Measurements from ENCODE around the gene TOP3B.

Gene TOP3B

DNA sequence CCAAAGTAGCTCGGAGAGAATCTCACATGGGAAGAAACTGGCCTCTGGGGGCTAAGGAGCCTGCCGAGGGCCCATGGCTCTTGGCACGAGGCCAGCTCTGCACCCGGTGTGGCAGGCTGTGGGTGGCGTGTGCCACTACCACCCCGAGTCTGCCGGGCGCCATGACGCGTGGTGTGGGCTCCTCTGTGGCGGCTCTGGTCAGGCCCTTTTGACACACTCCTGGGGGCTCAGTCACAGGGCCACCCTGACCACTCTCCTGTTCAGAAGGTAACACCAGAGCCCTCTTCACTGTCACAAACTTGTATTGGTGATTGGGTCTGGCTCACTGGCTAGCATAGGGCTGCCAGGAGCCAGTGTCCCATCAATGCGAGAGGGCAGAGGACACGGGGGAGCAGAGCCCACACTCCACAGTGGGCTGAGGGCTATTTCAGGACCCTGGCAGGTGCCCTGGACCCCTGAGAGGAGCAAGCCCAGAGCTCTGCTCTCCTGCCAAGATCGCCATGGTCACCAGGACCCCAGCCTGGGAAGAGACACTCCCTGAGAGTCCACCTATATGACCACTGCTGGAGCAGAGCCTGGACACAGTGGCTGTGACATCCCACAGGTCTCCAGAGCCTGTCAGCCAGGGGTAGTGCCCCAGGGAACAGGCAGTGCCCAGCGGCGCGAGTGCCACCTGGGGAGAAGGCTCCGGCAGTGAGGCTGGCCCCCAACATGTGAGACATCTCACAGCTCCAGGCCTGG, 21.3 kb downstream of the TOP3B start:
- ATAC-seq = no peak

DNA sequence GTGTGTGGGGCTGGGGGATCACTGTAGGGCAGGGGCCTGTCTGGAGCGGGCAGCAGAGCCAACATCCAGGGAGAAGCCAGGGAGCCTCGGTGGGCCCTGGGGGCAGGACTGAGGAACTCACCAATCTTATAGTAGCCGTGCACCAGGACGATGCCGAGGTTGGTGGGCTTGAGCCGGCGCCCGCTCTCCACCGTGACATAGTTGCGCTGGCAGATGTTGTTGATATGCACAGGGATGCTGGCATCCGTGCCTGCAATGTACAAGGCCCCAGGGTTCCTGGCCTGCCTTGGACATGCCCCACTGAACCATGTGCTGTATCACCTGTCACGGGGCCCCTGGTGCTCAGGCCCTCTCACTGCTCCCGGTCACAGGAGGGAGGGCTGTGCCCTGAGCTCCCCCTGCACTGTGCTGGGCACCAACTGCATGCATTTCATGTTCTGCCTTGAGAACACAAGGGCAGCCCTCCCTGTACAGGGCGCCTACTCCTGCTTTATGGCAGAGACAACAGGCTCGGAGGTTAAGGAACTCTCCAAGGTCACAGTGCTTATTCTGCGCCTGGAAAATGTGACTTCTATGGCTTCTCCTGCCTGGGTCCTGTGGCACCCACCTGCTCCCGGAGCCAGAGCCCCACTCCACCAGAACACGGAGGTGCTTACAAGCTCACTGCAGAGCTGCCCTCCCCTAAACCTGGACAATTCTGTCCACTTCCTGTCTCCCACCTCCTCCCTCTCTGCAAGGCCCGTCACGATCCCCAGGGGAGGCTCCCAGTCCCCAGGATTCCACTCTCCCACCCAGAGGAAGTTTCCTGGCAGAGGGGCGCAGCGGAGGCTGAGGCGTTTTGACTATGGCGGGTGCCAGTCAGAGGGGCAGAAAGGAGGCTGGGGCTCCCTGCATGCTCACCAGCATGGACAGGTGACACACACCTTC, 22.1 kb downstream of the TOP3B start:
- ATAC-seq = no peak

DNA sequence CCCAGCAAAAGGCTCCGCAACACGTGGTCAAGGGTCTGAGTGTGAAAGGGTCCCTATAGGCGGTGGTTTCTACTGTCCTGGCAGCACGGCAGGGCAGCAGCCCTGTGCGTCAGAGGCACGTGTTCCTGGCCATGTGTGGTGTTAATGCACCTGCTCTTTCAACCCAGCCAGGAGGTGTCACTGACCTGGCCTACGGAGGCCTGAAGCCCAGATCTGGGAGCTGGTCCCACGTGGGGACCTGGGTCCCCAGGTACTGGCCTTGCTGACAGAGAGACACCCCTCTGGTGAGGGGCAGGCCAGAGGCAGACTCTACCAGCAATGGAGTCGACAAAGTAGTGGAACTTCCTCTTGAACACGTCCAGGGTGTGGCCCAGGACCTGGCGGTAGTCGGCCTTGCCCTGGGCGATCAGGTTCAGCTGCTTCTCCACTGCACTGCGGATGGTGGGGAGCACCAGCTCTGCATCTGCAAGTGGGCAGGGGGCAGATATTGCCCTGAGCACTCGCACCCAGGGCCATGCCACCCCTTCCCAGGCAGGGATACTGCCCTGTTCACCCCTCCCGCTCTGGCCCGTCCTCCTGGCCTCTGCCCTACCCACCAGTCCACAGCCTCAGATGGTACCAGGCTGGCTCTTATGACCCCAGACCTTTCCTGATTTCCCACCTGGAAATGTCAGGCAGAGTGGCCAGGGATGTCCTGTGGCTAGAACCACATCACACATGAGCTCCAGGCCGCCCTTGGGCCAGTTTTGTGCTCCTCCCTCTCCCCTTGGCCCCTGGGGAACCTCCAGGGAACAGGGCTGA, 23.1 kb downstream of the TOP3B start:
- no peak for ATAC-seq

DNA sequence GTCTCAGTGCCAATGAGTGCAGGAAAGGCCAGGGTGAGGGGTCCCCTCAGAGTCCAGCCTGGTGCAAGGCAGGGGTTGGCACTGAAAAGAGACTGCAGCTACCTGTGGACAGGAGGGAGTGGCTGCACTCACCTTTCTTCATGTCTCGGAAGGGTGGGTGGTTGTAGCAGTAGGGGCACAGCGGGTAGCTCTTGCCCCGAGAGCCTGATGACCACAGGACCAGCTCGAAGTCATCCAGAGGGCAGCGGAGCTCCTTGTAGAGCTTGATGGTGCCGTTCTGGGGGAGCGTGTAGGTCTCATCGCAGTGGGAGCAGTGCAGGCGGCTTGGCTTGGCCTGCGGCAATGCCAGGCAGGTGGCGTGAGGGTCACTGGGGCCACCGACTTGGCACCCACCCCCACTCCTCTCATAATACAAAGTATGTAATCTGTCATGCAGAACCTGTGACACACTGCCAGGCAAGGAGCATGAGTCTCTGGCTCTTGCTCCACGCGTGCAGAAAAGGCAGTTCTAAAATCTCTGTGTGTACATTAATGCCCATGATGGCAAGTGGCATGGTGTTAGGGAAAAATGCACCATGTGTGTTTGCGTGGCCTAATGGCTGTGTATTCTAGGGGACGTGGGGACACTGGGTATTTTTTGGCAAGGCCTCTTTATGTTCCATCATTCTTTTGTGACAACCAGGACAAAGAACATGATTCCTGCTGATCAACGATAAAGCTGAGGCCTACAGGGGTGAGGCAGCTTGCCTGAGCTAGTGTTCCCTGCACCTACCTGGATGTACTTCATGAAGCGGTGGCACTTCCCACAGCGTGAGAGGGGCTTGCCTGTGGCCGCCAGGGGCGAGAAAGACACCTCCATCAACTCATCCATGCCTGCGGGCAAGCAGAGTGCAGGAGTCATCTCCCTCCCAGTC, 24.0 kb downstream of the TOP3B start:
- ATAC-seq = no peak

DNA sequence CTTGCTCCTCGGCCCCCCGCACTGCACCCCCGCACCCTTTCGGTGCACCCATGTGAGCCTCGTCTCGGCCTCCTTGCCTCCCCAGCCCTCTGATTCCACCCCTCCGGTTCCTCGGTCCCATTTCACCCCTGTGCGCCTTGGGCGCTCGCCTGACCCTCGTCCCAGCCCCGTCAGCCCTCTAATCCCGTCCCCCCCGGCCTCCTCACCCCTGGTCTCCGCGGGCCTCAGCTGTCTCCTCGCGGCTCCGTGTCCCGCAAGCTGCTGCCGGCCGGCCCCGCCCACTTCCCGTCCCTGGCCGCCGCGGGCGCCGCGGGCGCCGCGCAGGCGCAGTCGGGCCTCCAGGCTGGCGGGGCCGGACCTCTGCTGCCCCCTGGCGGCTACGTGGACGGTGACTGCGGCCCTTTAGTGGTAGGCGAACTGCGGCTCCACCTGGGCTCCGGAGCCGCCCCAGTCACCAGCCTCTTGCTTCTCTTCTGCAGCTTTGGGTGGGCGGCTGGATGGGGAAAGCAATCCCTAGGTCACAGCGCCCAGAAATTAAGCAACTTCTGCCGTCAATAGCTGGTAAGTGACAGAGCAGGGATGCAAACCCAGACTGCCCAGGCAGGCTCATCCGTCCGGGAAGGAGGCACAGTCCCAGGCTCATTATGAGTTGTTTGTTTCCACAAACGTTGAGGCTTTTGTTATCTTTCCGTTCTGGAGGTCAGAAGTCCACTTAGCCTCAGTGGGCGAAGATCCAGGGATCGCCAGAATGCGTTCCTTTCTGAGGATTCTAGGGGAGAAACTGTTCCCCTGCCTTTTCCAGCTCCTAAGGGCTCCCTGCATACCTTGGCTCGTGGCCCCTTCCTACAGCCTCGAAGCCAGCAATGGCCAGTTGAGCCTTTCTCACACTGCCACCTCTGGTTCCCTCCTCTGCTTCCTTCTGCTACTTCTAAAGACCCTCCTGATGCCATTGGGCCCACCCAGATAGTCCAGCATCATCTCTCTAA, 29.7 kb downstream of the TOP3B start, which contains the start of gene PPM1F:
Gene PPM1F (minus strand): TSS at position 263 of the 986 bp plus-strand sequence. CDS start 6,800 bp downstream, outside the sequence.
- peak; percentile 86 for ATAC-seq

DNA sequence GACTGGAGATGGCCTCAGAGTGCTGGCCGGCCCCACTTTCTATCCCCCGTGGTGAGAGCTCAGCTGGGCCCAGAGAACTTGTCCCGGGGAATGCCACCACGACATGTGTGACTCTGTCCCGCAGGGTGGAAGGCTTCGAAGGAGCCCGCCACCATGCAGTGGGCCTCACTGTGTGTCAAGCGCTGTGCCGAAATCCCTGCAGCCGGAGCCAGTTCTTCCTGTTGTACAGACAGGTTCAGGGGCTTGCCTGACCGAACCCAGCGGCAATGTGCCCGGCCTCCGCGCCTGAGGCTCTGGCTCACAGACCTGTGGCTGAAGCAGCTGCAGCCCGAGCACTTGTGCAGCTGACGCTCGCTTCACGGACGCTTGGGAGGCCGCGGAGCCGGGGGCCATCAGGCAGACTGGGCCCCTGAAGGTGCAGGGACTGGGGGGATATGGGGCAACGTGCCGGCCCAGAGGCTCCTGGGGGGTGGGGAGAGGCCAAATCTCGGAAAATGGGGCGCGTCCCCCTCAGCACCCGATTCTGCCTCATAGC, 30.6 kb downstream of the TOP3B start:
- ATAC-seq = peak in 1 of 2 donors; percentile 4

DNA sequence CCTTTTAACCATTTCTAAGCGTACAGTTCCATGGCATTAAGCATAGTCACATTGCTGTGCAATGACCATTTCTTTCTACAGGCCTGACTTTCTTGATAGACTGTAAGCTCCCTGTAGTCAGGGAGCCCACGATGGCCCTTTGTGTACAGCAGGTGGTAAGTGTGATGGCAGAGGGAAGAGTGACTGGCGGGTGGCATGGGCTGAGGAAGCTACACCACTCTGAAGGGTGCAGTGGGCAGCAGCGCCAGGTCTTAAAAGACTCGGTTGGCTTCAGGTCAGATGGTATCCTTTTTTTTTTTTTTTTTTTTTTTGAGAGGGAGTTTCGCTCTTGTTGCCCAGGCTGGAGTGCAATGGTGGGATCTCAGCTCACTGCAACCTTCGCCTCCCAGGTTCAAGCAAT, 31.5 kb downstream of the TOP3B start:
- ATAC-seq = no peak

DNA sequence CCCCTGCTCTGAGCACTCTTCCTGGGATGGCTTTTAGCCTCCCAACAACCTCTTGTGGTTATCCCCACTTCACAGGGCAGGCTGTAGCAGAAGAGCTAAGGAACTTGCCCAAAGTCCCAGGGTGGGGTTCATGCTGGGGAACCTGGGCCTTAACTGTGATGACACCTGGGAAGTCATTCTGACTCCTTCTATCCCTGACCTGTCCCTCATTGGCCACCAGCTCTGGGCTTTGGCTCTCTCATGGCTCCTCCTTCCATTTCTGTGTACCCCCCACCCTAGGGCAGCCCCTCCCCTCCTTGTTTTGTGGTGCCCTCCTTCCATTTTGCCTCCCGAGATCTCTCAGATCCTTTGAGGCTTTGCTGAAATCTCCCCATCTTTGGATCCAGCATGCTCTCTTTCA, 32.6 kb downstream of the TOP3B start:
- no peak for ATAC-seq

DNA sequence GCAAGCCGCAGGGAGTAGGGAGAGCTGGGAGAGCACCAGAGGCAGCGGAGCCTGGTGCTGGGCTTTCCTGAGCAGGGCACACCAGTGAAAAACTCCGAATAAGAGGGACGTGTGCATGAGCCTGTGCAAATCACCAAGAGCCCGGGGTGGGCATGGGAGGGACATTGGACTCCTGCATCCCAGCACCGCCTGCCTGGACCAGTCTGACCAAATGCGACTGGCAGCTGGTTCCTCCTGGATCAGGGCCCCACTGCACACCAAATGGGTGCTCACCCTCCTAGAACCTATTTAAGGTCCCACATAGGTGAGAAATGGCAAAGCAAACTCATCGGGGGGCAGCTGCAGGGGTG, 33.0 kb downstream of the TOP3B start:
- ATAC-seq = no peak

DNA sequence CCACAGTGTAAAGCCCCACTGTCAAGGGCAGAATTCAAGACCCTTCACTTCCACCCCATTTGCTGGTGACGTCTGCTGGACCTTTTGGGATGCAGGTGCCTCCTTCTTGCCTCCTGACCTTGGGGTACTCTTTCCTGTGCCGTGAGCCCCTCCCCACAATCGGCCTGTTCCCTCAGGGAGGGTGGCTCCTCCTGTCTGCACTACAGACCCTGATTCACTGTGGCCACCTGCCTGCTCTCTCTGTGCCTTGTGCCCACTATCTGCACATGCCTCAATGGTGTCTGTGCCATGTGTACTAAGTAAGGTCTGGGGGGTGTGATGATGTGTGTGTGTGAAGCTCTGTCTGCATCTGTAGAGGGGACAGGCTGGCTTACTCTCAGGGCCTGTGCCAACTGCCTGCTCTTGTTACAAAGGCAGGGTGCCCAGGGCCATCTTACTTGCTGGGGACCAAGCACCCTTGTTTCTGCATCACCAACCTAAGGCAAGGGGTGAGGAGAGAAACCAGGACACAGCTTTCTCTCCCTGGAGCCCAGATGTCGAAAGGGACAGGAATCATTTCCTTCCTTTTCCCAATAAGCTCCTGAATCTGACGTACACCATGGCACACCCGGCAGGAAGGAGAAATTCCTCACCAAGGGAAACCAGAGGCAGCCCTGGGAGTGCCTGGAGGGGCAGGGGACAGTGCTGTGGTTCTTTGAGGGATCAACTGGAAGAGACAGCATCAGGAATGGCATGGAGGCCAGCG, 33.6 kb downstream of the TOP3B start:
- no peak for ATAC-seq

DNA sequence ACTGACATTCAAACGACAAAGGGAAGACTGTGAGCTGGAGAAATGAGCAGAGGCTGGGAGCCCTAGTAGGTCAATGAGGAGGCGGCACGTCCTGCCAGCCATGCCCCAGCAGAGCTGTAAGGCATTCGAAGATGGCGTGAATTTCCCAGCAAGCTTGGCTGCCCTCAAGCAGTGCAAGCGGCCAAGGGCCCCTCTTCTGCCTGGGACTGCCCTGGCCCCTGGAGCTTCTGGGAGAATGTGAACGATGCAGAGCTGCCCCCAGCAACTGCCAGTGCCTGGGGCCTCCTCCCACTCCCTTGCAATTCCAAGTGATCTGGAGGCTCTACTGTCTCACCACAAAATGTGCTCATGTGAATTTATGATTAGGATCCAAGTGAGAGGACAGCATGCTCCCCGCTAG, 34.2 kb downstream of the TOP3B start:
- no peak for ATAC-seq

DNA sequence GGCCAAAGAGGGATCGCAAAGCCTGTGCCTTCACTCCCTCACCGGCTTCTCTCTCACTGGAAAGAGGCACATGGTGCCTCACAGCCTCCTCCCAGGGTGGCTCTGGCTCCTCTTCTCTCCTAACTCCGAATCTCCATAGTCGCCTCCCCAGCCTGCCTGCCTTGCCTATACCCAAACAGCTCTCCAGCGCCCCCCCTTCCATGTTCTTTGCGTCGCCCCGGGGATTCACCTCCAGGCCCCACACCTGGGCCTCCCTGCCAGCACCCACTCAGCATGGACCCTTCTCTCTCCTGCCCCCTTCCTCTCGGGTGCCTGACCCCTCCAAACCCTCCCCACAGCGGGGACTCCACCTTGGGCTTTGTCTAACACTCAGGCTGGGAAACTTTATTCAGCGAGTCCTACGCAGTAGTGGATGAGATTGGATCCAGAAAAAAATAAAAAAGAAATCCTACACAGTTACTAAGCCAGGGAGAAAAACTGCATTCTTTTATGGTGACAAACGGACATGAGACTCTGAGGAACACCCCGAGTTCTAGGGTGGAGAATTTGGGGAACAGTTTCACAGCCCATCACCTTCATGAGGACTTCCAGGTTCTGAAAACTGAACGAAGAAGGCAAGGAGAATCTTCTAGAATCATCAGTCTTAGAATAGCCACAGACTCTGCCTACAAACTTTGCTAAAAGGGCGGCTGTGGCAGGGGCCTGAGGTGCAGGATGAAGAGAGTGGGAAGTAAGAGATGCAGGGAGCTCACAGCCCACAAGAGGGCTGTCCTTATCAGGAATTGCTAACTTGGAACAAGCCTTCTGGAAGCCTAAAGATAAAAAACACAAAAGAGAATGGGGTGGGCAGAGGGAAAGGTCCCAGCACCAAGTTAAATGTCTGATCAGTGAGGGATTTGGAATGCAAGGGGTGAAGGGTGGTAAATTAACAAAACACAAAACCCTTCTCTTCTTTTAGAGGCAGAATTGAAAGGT, 35.3 kb downstream of the TOP3B start:
- ATAC-seq = no peak

DNA sequence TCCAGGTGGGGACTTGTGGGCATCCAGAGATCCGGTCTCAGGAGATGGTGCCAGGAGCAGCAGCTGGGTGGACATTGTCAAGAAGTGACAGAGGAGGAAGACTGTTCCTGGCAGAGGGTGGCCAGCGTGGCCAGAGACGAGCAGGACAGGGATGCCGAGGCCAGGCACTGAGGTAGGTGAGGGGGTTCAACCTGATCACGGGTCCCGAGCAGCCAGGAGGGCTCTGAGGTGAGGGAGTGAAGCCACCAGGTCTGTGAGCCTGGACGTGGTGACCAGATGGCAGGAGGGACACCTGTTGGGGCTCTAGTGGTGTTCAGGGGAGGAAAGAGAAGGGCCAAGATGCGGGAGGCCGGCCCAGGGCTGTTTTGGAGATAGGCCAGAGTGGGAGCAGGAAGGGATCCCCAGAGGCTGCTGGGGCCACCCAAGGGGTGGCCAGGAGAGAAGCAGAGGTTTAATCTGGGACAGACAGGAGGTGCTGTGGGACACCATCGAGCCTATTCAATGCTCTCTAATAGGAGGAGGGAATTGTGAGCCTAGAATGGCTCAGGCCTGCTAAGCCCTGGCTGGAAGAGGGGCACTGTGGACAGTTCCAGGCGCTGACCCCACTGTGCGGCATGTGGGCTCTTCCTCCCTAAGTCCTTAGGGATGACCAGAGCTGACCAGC, 36.2 kb downstream of the TOP3B start:
- ATAC-seq = no peak

DNA sequence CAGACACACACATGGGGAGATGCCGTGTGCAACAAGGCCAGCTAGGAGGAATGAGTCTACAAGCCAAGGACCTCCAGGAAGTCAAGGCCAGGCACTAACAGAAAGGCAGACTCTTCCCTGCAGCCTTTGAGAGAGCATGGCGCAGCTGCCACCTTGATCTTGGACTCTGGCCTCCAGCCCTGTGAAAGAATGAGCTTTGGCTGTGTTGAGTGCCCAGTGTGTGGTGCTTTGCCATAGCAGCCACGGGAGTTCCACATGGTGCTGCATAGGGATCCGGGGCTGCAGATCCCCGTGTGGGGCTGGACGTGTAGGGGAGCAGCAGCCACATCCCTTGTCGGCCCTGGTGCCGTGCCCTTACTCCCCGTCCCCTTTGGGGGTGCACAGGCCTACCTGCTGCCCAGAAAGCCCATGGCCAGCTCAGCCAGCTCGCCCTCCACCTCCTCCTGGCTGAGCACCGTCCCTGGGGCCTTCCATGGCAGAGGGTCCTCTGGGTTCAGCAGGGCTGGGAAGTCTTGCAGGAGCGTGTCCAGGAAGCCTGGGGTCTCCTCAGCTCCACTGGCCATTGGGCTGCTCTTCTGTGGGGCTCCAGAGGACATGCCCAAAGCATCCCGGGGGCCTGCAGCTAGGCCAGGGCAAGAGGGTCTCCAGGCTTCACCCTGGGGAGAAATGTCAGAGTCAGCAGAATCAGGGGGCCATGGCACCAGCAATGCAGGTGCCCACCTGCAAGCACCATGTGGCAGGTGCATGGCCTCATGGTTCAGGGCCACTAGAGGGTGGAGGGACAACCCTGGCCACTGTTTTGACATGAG, 36.9 kb downstream of the TOP3B start:
- ATAC-seq = no peak

DNA sequence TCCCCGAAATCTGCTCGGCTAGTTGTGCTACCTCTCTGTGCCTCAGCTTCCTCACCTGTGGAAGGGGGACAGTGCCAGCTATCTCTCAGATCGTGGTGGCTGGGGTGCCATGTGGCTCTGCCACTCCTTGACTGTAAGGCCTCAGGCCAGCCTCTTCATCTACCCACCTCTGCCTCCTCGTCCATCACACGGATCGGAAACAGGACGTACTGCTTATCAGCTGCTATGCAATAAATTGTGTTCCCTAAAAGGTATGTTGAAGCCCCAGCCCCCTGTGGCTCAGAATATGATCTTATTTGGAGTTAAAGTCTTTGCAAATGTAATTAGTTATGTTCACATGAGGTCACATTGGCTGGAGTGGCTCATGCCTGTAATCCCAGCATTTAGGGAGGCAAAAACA, 37.7 kb downstream of the TOP3B start:
- no peak for ATAC-seq

DNA sequence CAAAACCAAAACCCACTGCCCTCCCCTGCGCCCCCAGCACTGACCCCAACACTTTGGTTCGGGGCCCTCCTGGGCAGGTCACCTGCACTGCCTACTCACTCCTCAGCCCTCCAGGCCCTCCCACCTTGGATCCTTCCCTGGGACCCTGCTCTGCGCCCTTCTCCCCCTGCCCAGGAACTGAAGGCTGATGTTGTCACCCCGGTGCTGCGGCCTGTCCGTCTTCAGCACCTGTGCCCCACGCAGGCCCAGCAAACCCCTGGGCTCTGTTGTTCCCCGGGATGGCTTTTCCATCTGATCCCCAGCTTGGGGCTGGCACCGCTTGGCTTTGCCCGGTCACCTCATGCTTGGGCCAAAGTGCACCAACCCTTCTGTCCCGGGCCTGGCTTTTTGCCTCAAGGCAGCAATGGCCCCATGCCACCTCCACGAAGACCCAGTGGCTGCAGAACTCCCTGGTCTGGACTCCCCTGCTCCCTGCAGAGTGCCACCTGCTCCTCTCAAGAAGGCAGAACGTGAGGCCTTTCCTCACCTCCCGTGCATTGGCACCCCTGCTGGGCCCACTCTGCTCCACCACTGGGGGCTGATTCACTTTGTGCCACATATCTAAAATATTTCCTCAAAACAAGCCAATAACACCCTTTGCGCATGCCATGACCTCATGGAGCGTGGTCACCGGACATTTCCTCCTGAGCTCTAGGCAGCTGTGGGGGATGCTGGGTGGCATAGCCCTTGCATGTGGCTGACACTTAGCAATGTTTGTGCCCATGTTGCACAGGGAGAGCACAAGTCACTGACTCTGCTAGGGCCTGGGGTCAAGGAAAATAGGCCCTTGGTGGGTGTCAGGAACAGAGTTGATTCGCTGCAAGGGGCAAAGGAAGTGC, 38.8 kb downstream of the TOP3B start:
- ATAC-seq = no peak

Measured in activated CD4-positive, CD25-positive, alpha-beta regulatory T cell treated with anti-CD3 and anti-CD28 coated beads, Interleukin-2, amount 50 U/mL, for 24 hours (primary cell).